HG02798 (cell line): ENCODE measurements around the gene FAM216A.

Experiments used
- ATAC-seq: cut with Tn5 transposase; IDR thresholded peaks from one replicate; pipeline ENCODE4 v1.9.1; 2021; ENCODE audit warnings: mild to moderate bottlenecking; ENCODE audit not compliant: unreplicated experiment, poor library complexity

Gene FAM216A

DNA sequence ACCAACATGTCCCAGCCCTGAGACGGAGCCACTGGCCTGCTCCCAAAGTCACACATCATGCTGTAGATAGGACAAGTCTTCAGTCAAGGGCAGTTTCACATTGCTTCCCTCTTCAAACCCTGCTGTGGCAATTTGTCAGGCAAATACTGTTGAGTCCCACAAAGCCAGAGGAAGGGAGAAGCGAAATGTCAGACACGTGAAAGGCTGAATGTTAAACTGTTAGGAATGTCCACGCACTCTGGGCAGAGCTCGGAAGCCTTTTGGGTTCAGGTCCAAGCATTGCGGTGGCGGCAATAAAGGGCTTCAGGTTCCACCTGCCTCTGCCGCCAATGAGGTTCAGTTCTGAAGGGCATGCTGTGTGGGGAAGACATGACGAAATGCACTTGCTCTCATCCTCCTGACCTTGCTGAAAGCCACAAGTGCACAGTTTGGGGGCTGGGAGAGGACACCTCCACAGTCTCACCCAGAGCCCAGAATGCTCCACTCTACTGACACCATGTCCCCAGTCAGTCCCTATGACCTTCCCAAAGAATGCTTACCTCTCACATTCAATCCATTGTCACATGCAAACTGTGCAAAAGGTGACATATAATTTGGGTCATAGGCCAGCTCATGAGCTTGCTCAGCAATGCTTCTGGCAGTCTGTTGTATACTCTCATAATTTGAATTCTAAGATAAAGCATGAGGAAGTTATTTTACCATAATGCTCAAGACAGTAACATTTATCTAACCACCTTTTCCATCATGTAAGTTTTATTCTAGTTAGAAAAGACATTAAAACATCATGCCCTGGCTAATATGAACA is 69.2 kb downstream of the FAM216A start:
- no peak for ATAC-seq

DNA sequence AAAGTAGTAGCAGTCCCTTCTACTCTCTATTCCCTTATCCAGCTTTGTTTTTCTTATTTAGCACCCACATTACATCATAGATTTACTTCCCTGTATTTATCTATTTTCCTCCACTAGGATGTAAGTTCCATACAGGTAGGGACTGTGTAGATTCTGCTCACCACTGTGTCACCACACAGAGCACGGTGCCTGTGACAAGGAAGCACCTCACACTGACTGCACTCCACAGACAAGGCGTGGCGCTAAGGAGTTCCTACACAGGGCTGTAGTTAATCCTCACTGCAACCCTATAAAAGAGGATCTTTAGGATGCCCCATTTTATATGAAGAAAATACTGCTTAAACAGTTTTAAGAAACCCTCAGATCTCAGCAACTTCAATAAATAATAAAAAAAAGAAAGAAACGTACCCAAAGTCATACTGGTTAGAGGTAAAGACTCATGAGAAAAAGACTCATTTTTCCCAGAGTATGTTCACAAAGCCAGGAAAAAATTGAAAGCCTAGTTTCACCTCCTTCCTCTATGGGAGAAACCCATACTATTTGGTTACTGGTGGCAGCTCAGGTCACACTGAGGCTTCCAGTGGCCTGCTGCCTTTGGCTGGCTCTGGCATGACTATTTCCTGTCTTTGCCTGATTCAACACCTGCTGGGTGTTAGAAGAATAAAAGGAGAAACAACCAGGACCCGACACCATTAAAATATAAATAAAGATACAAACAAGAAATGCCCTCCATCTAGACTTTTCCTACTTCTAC is 70.4 kb downstream of the FAM216A start:
- no peak for ATAC-seq
